AG04450 (cell line): Measurements from ENCODE around the gene PPFIA1. TPM values are rescaled to one million over a fixed set of nuclear protein-coding genes. Genes with fewer than 3 reads are reported as not detected.
A peak's percentile ranks its signal among the peaks of the same experiment; 100 is the strongest.

Experiments
- CTCF ChIA-PET: fragments of 300-600, 350-600 bp; formaldehyde crosslinking; extraction: SDS; loops from one replicate; lab custom pipeline; 2022; ENCODE audit warnings: antibody characterized with exemption, inconsistent platforms; lab: Charles Lee
- POLR2A ChIA-PET: fragments of 350-600 bp; formaldehyde crosslinking; extraction: SDS; loops from one replicate; lab custom pipeline; 2021; ENCODE audit warnings: antibody characterized with exemption, inconsistent platforms; lab: Yijun Ruan, JAX
- DNase-seq: peaks from one replicate; pipeline ENCODE4 v3.0.0-alpha.2; 2011; ENCODE audit warnings: low read depth, low spot score
- H3K27ac ChIP-seq: one replicate; pipeline ENCODE4 v1.5.1; 2012; ENCODE audit warnings: low read depth, low read length, control low read depth
- H3K27me3 ChIP-seq: one replicate; pipeline ENCODE4 v1.6.0; 2012; ENCODE audit warnings: low read length; ENCODE audit not compliant: control insufficient read depth, insufficient read depth
- H3K4me3 ChIP-seq: 2 replicates; pipeline ENCODE4 v1.5.1; 2011; ENCODE audit warnings: mild to moderate bottlenecking, low read depth, low read length, control low read depth
- H3K9me3 ChIP-seq: 2 replicates; pipeline ENCODE4 v1.5.1; 2012; ENCODE audit warnings: low read length; ENCODE audit not compliant: control insufficient read depth, insufficient read depth
- CTCF ChIP-seq: IDR thresholded peaks from 2 replicates; pipeline ENCODE4 v1.5.1; 2011; ENCODE audit warnings: low read depth, low read length, control low read depth, inconsistent platforms
- polyA plus RNA-seq: library from polyadenylated mRNA; depleted of rRNA; stranded (reverse); fragments of >200 nt; gene quantifications from 2 replicates; pipeline ENCODE4 v1.2.3, GENCODE V29; 2011

Gene PPFIA1
- polyA plus RNA-seq, 1 experiment = 39.9 TPM

- Histone ChIP-seq H3K9me3 (no peaks in the 10 kb centered on the region; the same call in 1 of the 2 replicates), H3K4me3 (no peak overlapping the region), H3K27me3 (no peaks in the 10 kb centered on the region), H3K27ac (peak overlapping the region; percentile 39)
- no peak for DNase-seq
- no peak for TF ChIP-seq CTCF
- ChIA-PET POLR2A (no interaction called here), CTCF (interaction anchor here (0.8 kb wide), 1 partner anchor 60 kb away, joined by 3 read pairs; no protein-coding TSS in a partner anchor)
Observed at GRCh38 chr11:70414341-70415100, 144.0 kb downstream of the PPFIA1 start.

- peak overlapping the region; percentile 40 for H3K27ac ChIP-seq
- no peak overlapping the region for H3K4me3 ChIP-seq
- peak; percentile 53 for TF ChIP-seq CTCF
- no peak for DNase-seq
- CTCF ChIA-PET = interaction anchor here (0.7 to 0.8 kb wide), 2 partner anchors 20 to 60 kb away, joined by 3 to 8 read pairs; no protein-coding TSS in a partner anchor
- H3K9me3 ChIP-seq = no peaks in the 10 kb centered on the region; the same call in 1 of the 2 replicates
- POLR2A ChIA-PET = interaction anchor here (1.2 to 1.4 kb wide), 3 partner anchors 9 to 17 kb away, joined by 3 to 5 read pairs (median 4); partner anchors contain the start of gene CTTN
- H3K27me3 ChIP-seq = no peaks in the 10 kb centered on the region
Observed at GRCh38 chr11:70415191-70415590, 144.7 kb downstream of the PPFIA1 start.

- ChIA-PET CTCF (interaction anchor here (0.7 to 0.8 kb wide), 2 partner anchors 19 to 61 kb away, joined by 3 to 8 read pairs; no protein-coding TSS in a partner anchor), POLR2A (interaction anchor here (1.2 to 1.4 kb wide), 3 partner anchors 8 to 17 kb away, joined by 3 to 5 read pairs (median 4); partner anchors contain the start of gene CTTN)
- no peak for TF ChIP-seq CTCF
- Histone ChIP-seq H3K9me3 (no peaks in the 10 kb centered on the region; the same call in 1 of the 2 replicates), H3K27ac (peak overlapping the region; percentile 40), H3K27me3 (no peaks in the 10 kb centered on the region), H3K4me3 (no peak overlapping the region)
- DNase-seq = no peak
Observed at GRCh38 chr11:70415642-70416395, 145.3 kb downstream of the PPFIA1 start.

- Histone ChIP-seq H3K4me3 (no peak overlapping the region), H3K9me3 (no peaks in the 10 kb centered on the region; the same call in 1 of the 2 replicates), H3K27me3 (no peaks in the 10 kb centered on the region), H3K27ac (no peak overlapping the region)
- DNase-seq = no peak
- no peak for TF ChIP-seq CTCF
- ChIA-PET POLR2A (no interaction called here), CTCF (no interaction called here)
Observed at GRCh38 chr11:70416881-70417280, 146.4 kb downstream of the PPFIA1 start.
